Fibroblast of villous mesenchyme (primary cell): Measurements from ENCODE around the gene SF3A1. TPM values are rescaled to one million over a fixed set of nuclear protein-coding genes. Genes with fewer than 3 reads are reported as not detected.

ENCODE experiments used
- DNase-seq: peaks from one replicate; pipeline ENCODE4 v3.0.0-alpha.2; 2010; ENCODE audit warnings: low read depth
- H3K4me3 ChIP-seq: 2 replicates; pipeline ENCODE4 v1.5.1; 2011; ENCODE audit warnings: low read depth, mild to moderate bottlenecking, low read length
- total RNA-seq: library from RNA; depleted of rRNA; stranded (reverse); fragments of >200 nt; gene quantifications from 2 replicates; pipeline ENCODE4 v1.2.3, GENCODE V29; 2012
- TF ChIP-seq, protein P1 (sequence below): IDR thresholded peaks from 2 replicates; pipeline ENCODE4 v1.5.1; 2012; ENCODE audit warnings: low read depth, mild to moderate bottlenecking, low read length; ENCODE audit not compliant: insufficient read depth

SF3A1 gene
- total RNA-seq, 1 donor: 27.2 TPM

DNA sequence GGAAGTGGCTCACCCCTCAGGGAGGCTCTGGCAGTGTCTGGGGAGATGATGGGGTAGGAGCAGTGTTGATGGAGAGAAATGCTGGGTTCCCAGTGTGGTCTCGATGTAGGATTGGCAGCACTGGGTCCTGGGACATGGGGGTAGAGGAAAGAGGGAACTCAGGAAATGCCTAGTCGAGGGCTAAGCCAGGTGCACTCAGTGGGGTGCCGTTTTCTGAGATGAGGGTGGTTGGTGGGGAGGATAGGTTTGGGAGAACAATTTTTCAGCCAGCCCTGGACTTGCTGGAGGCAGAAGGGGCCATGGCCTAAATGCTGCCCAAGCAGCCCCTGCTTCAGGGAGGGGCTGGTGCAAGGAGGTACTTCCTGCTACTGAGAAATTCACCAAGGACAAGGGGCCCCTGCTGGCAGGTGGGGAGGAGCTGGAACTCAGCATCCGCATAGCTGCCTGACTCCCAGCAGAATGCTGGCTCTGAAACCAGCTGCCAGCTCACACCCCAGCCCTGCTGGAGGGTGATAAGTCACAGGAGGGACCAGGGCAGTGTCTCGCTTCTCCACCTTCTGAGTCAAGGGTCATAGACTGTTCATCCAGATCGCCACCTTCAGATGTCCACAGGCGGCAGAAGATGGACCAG is 6.1 kb upstream of the SF3A1 start:
- DNase-seq: no peak
- no peak overlapping the region for H3K4me3 ChIP-seq
- TF ChIP-seq, protein P1, sequence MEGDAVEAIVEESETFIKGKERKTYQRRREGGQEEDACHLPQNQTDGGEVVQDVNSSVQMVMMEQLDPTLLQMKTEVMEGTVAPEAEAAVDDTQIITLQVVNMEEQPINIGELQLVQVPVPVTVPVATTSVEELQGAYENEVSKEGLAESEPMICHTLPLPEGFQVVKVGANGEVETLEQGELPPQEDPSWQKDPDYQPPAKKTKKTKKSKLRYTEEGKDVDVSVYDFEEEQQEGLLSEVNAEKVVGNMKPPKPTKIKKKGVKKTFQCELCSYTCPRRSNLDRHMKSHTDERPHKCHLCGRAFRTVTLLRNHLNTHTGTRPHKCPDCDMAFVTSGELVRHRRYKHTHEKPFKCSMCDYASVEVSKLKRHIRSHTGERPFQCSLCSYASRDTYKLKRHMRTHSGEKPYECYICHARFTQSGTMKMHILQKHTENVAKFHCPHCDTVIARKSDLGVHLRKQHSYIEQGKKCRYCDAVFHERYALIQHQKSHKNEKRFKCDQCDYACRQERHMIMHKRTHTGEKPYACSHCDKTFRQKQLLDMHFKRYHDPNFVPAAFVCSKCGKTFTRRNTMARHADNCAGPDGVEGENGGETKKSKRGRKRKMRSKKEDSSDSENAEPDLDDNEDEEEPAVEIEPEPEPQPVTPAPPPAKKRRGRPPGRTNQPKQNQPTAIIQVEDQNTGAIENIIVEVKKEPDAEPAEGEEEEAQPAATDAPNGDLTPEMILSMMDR: no peak

DNA sequence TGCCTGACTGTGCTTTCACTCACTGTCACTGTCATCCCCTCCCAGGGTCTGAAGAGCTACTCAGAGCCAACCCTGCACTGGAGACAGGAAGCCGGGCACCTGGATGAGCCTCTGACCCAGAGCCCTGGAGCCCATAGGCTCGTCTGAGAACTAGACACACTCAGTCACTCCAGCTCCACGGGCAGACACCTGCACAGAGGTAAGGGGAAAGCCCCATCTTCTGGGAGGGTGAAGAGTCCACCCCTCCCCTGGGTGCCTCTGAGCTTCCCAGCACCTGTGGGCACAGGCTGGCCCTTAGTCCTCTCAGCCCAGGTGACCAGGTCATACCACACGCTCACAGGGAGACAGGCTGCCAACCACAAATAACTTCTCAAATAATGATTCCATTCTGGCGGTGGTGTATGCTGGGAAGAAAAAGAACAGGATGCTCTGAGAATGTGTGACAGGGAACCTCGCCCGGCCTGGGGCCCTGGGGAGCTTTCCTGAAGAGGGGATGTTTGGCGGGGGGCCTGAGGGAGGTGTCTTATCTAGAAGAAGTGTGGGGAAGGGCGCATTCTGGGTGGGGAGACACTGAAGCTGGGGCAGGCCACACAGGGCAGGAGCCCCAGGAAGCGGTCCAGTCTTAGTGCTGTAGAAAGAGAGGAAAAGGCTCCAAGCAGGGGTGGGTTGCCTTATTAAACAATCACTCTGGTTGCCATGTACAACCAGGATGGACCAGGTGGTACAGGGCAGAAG is 5.4 kb upstream of the SF3A1 start:
- no peak for DNase-seq
- no peak overlapping the region for H3K4me3 ChIP-seq
- TF ChIP-seq, protein P1: no peak

DNA sequence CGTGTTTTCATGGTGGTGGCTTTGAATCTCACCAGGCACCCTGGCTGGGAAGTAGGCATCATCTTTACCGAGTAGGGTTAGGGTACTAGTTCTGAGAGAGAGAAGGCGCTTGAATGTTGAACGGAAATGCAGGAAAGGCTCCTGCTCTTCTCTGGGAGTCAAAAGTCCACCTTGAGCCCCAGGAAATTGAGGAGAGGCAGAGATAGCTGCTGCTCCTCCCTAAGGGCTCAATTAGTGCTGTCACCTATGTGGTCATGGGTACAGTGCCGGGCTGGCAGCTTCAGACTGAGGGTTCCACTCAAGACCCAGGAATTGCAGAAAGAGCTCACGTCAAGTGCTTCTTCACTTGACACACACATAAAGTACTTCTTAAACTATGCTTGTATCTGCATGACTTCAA is 1.8 kb upstream of the SF3A1 start:
- TF ChIP-seq, protein P1: no peak
- no peak overlapping the region for H3K4me3 ChIP-seq
- DNase-seq: no peak

DNA sequence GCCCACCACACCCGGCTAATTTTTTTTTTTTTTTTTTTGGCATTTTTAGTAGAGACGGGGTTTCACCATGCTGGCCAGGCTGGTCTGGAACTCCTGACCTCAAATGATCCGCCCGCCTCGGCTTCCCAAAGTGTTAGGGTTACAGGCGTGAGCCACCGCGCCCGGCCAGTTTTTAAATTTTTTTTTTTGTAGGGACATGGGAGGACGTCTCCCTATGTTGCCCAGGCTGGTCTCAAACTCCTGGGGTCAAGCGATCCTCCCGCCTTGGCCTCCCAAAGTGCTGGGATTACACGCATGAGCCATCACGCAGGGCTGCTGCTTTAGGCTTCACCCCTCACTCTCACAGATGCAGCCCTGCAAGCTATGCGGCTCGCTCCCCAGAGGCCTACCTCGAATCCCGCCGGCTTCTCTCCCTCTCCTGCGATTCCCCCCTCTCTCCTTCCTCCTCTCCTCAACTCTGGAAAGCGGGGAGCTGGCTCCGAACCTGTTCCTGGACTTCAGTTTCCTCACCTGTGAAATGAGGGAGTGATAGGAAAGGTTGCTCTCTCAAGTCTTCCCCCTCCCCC is 1.0 kb upstream of the SF3A1 start:
- DNase-seq: no peak
- TF ChIP-seq, protein P1: no peak
- H3K4me3 ChIP-seq: peak overlapping the region; percentile 91

DNA sequence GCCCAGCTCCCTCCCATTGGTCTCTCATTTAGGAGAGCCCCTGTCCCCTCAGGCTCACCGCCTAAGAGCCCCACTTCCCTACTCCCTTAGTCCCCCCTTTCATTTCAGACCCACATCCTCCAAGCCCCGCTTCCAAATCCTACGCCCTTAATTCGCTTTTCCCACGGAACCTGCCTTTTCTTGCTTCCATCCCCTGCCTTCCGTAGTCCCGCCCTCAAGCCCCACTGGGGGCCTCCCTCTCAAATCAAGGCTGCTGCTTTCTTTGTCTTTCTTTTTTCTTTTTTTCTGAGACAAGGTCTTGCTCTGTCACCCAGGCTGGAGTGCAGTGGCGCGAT is 509 bp upstream of the SF3A1 start:
- H3K4me3 ChIP-seq: peak overlapping the region; percentile 91
- DNase-seq: no peak
- TF ChIP-seq, protein P1: no peak

DNA sequence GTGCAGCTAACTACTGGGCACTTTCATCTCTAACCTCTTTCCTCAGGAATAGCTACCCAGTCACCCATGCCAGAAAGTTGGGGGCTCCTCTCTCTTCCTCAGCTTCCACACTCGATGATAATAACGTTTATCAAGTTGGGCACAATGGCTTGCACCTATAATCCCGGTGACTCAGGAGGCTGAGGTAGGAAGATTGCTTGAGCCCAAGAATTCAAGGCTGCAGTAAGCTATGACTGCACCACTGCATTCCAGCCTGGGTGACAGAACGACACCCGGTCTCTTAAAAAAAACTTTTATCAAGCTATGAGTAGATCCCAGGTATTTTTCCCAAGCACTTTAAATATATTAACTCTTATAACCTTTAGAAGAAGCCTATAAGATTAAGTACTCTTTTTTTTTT is 2.0 kb downstream of the SF3A1 start:
- no peak for DNase-seq
- TF ChIP-seq, protein P1: no peak
- H3K4me3 ChIP-seq: no peak overlapping the region
